Gastroesophageal sphincter (tissue), 4 donors: ENCODE measurements around the gene TRPM7. TPM values are rescaled to one million over a fixed set of nuclear protein-coding genes. Genes with fewer than 3 reads are reported as not detected.
"Not testable (repeated sequence)": the region's sequence is repeated elsewhere in the genome, so short reads cannot be mapped to it uniquely, and the experiment has no call there.

Source experiments
- ATAC-seq: fragments of 150-250 bp; one replicate; pipeline ENCODE4 v1.9.1; 2016; ENCODE audit warnings: mild to moderate bottlenecking, moderate library complexity
- H3K27ac ChIP-seq, 4 donors: fragments of 200-600 bp; sonication (generic) in 3 of 4; 1 replicate in 3 of 4; 2 replicates in 1 of 4; pipeline ENCODE4 v1.5.1; 2016 to 2019
- H3K27me3 ChIP-seq: fragments of 200-600 bp; sonication (generic); one replicate; pipeline ENCODE4 v1.5.1; 2019
- H3K36me3 ChIP-seq, 2 donors: fragments of 200-600 bp; sonication (generic); one replicate each; pipeline ENCODE4 v1.5.1; 2019; ENCODE audit warnings: control low read depth in 1 of 2
- H3K4me1 ChIP-seq, 3 donors: fragments of 200-600 bp; sonication (generic); 1 replicate in 2 of 3; 2 replicates in 1 of 3; pipeline ENCODE4 v1.5.1; 2016 to 2019; ENCODE audit warnings: control low read depth in 2 of 3
- H3K4me3 ChIP-seq, 2 donors: fragments of 200-600 bp; sonication (generic); one replicate each; pipeline ENCODE4 v1.5.1; 2019; ENCODE audit warnings: mild to moderate bottlenecking in 1 of 2, moderate library complexity in 1 of 2
- H3K9me3 ChIP-seq, 3 donors: fragments of 200-600 bp; sonication (generic); one replicate each; pipeline ENCODE4 v1.5.1; 2017 to 2019; ENCODE audit warnings: control low read depth in 2 of 3
- CTCF ChIP-seq, 4 experiments: fragments of 200-600 bp in 2 of 4; fragments of 450-650 bp in 2 of 4; sonication (generic) in 1 of 4; IDR thresholded peaks; one replicate each; pipeline ENCODE4 v1.5.1; 2017 to 2019; ENCODE audit warnings: antibody characterized with exemption in 4 of 4, mild to moderate bottlenecking in 2 of 4, moderate library complexity in 2 of 4
- EP300 ChIP-seq: sonication (generic); formaldehyde crosslinking; IDR thresholded peaks from one replicate; pipeline ENCODE4 v1.6.1; 2017; ENCODE audit warnings: antibody characterized with exemption, mild to moderate bottlenecking
- POLR2A ChIP-seq, 2 donors: fragments of 450-650 bp; IDR thresholded peaks; one replicate each; pipeline ENCODE4 v1.6.1; 2017; ENCODE audit warnings: antibody characterized with exemption in 2 of 2, mild to moderate bottlenecking in 2 of 2, moderate library complexity in 1 of 2
- POLR2AphosphoS5 ChIP-seq: sonication (generic); formaldehyde crosslinking; IDR thresholded peaks from one replicate; pipeline ENCODE4 v1.6.1; 2017; ENCODE audit warnings: antibody characterized with exemption
- WGBS, 2 donors: methylation state at CpG; one replicate each; pipeline ENCODE4 v1.1.5; 2018; ENCODE audit warnings: low coverage in 1 of 2; 5-methylcytosine and 5-hydroxymethylcytosine counted together
- total RNA-seq, 4 donors: library from RNA; depleted of rRNA; stranded (reverse); fragments of >200 nt; gene quantifications; one replicate each; pipeline ENCODE4 v1.1.0, GENCODE V29; 2016

Gene TRPM7
- total RNA-seq, 4 donors from 2014 or later, result 29.1 to 82.0 (median 40.3) TPM

- WGBS, 2 donors, result 86 to 96% methylated on average over 2 to 3 of the region's 3 CpGs
- Histone ChIP-seq H3K9me3 (no peaks in the 10 kb centered on the region), H3K4me3 (no peak overlapping the region), H3K27ac (no peak overlapping the region), H3K36me3 (peaks cover 0 to 97% of the 10 kb centered on the region in 2 donors), H3K27me3 (no peaks in the 10 kb centered on the region), H3K4me1 (no peaks in the 10 kb centered on the region)
- TF ChIP-seq POLR2A (IDR thresholded peaks at IDR 0.05), result no peak
- ATAC-seq, result no peak
Observed at GRCh38 chr15:50593761-50594160, 92.8 kb downstream of the TRPM7 start.

GRCh38 chr15:50590288-50590687 lies 96.3 kb downstream of the TRPM7 start:
- 73 to 100% methylated on average over 1 of the region's 1 CpG for WGBS, 2 donors

GRCh38 chr15:50577492-50577891 lies 109.1 kb downstream of the TRPM7 start:
- no peak for TF ChIP-seq EP300
- TF ChIP-seq POLR2AphosphoS5, result no peak
- WGBS, 2 donors, result no CpG with 5 or more reads among the region's 2 CpGs
- Histone ChIP-seq H3K36me3 (peaks cover 0 to 97% of the 10 kb centered on the region in 2 donors), H3K27ac (no peak overlapping the region), H3K4me3 (no peak overlapping the region), H3K4me1 (no peaks in the 10 kb centered on the region), H3K9me3 (no peaks in the 10 kb centered on the region), H3K27me3 (no peaks in the 10 kb centered on the region)
- ATAC-seq, result no peak

More at GRCh38 chr15:50590288-50590687, 96.3 kb downstream of the TRPM7 start:
- Histone ChIP-seq H3K27me3 (no peaks in the 10 kb centered on the region), H3K4me3 (no peak overlapping the region), H3K27ac (no peak overlapping the region), H3K36me3 (peaks cover 0 to 97% of the 10 kb centered on the region in 2 donors), H3K4me1 (no peaks in the 10 kb centered on the region), H3K9me3 (no peaks in the 10 kb centered on the region)
- TF ChIP-seq POLR2A (IDR thresholded peaks at IDR 0.05) (no peak), EP300 (no peak), CTCF (IDR thresholded peaks at IDR 0.05) (no peak), POLR2AphosphoS5 (no peak)
- ATAC-seq, result no peak

GRCh38 chr15:50576166-50576565 lies 110.4 kb downstream of the TRPM7 start:
- 47 to 93% methylated on average over 1 of the region's 1 CpG for WGBS, 2 donors
- Histone ChIP-seq H3K27ac (no peak overlapping the region), H3K9me3 (no peaks in the 10 kb centered on the region), H3K4me1 (no peaks in the 10 kb centered on the region), H3K27me3 (no peaks in the 10 kb centered on the region), H3K4me3 (no peak overlapping the region), H3K36me3 (peaks cover 0 to 96% of the 10 kb centered on the region in 2 donors)
- no peak for TF ChIP-seq CTCF (IDR thresholded peaks at IDR 0.05)
- TF ChIP-seq EP300, result no peak
- TF ChIP-seq POLR2A (IDR thresholded peaks at IDR 0.05), result no peak
- TF ChIP-seq POLR2AphosphoS5, result no peak
- no peak for ATAC-seq

GRCh38 chr15:50573842-50574241 lies 112.8 kb downstream of the TRPM7 start:
- not testable (repeated sequence) for H3K9me3 ChIP-seq, H3K4me1 ChIP-seq, H3K4me3 ChIP-seq, H3K27me3 ChIP-seq, ATAC-seq, H3K27ac ChIP-seq
- WGBS, 2 donors, result 100% methylated on average over 1 of the region's 5 CpGs; no CpG with 5 or more reads in 1 of the 2 donors
- H3K36me3 ChIP-seq, result peaks cover 0 to 95% of the 10 kb centered on the region in 2 donors

- no peak for ATAC-seq
- H3K36me3 ChIP-seq, result peaks cover 0 to 83% of the 10 kb centered on the region in 2 donors
- WGBS, 2 donors, result 88% methylated on average over 3 of the region's 4 CpGs; no CpG with 5 or more reads in 1 of the 2 donors
- TF ChIP-seq POLR2A (IDR thresholded peaks at IDR 0.05) (no peak), EP300 (no peak), POLR2AphosphoS5 (no peak), CTCF (IDR thresholded peaks at IDR 0.05) (no peak)
- H3K27ac ChIP-seq, result no peak overlapping the region
- H3K9me3 ChIP-seq, result no peaks in the 10 kb centered on the region
- H3K27me3 ChIP-seq, result no peaks in the 10 kb centered on the region
- no peaks in the 10 kb centered on the region for H3K4me1 ChIP-seq
- H3K4me3 ChIP-seq, result no peak overlapping the region
Observed at GRCh38 chr15:50563756-50564155, 122.8 kb downstream of the TRPM7 start.
